GM18858 (cell line): ENCODE results near the gene KPNA5.
"Not testable (repeated sequence)": the region's sequence is repeated elsewhere in the genome, so short reads cannot be mapped to it uniquely, and the experiment has no call there.

Experiments used
- ATAC-seq: cut with Tn5 transposase; IDR thresholded peaks from one replicate; pipeline ENCODE4 v1.9.1; 2021; ENCODE audit not compliant: unreplicated experiment

Gene KPNA5

GRCh38 chr6:116697480-116697879 lies 16.5 kb downstream of the KPNA5 start:
- peak; percentile 72 for ATAC-seq

- not testable (repeated sequence) for ATAC-seq
These were observed 22.9 kb downstream of the KPNA5 start for GRCh38 chr6:116703888-116704287.

DNA sequence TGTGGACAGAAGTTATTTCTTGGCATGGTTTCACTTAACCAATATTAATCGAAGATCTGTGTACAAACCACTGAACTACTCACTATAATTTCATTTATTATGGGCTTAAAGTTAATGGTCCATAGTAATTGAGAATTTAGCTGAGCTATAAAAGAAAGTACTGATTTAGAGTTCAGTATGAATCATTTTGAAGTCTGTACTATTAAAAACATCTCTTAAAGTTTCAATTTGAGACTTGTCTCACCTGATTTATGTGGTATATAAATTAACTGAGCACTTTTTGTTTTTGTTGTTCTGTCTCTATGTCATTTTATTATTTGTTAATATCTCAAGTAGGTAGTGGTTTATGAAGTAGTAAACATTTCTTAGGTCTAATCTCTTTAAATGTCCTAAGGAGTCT lies 24.9 kb downstream of the KPNA5 start:
- ATAC-seq, result no peak

DNA sequence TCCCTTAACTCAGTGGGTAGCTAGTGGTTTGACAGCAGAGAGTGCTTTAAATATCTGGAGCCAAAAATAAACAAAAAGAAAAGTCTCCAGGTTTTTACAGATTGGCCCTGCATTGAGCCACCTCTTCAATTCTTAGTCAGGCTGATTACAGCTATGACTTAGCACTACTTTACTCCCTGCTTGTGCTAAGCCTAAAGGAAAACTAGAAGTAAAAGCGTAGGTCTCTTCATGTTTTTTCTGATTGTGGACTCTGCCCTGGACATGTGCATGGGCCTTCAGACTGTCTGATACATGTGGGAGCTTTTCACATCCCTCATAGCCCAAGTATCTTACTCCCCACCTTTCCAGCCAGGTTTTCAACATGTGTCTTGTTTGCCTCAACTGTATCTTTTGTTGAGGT lies 33.3 kb downstream of the KPNA5 start:
- no peak for ATAC-seq

GRCh38 chr6:116714761-116715160 lies 33.8 kb downstream of the KPNA5 start:
- ATAC-seq, result no peak

DNA sequence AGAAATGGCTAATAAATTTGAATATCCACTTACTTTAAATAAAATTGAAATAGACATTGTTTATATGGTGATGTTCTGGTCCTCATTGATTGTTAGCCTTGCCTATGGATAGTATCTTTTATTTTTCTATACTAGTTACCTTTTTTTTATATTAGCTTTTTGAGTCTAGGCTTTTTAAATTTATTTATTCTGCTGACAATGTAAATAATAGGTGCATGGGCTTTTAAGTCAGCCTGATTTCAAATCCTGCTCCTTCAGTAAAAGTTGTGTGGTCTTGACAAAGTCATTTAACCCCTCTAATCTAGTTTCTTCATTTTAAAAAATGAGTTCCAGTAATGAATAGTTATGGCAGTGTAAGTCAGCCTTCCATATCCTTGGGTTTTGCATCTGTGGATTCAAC lies 45.9 kb downstream of the KPNA5 start:
- ATAC-seq, result no peak

DNA sequence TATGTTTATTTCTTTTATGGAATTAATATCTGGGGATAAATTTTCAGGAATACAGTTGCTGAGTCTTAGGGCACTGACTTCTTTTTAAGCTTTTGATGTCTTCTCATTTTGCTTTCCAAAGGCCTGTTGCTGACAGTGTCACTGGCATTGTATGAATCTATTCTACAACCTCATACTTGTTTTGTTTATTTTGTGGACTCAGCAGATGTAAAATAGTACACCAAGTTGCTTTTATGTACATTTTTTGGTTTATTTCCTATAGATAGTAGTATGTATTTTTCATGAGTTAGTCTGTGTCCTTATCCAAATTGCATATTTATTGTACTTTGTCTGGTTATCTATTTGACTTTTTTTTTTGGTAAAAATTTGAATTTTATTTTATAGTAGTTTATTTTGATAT lies 49.5 kb downstream of the KPNA5 start:
- ATAC-seq, result no peak

DNA sequence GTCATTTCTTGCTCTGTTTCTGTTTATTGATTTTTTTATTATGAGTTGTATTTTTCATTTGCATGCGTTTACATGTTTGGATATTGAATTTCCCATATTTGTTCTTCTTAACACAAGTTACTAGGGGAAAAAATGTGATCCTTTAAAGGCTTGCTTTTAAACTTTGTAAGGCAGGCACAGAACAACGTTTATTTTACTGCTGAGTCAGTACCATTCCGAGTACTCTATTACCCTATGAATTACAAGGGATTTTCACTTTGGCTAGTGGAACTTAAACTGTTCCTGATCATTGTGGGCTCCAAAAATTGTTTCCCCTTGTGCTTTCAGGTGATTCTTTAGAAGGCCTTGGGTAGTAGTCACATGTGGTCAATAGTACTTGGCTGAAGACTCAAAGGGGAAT lies 56.0 kb downstream of the KPNA5 start:
- no peak for ATAC-seq

DNA sequence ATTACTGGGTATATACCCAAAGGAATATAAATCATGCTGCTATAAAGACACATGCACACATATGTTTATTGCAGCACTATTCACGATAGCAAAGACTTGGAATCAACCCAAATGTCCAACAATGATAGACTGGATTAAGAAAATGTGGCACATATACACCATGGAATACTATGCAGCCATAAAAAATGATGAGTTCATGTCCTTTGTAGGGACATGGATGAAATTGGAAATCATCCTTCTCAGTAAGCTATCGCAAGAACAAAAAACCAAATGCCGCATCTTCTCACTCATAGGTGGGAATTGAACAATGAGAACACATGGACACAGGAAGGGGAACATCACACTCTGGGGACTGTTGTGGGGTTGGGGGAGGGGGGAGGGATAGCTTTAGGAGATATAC lies 59.5 kb downstream of the KPNA5 start:
- ATAC-seq, result not testable (repeated sequence)

DNA sequence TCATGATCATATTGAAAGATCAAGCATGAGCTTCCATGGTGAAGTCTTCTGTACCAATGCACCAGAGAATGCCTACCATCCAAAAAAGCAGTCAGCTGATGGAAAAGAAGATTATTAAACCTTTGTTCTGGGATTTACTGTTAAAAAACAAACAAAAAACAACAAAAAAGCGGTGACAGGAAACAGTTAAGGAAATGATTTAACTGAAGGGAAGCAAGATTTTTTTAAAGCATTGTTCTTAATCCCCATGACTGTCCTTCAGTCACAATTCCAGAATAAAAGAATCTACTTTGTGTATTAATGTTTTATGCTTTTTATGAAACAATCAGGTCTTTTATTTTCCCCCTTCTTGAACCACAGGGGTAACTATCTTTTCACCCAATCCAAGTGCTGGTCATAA lies 60.6 kb downstream of the KPNA5 start:
- no peak for ATAC-seq

DNA sequence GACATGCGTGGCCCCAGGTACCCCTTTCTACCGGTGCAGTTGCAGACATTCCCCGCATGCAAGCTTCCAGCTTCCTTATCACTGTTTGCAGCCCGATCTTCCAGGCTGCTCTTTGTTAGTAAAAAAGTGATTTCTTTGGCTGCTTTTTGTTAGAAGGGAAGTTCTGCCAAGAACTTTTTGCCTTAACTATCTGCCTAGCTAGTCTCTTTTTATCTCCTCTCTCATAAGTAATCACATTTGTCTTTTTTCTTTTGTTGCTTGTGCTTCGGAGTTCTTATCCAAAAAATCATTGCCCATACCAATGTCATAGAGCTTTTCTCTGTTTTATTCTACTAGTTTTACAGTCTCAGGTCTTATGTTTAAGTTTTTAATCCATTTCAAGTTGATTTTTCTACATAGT lies 64.2 kb downstream of the KPNA5 start:
- no peak for ATAC-seq

DNA sequence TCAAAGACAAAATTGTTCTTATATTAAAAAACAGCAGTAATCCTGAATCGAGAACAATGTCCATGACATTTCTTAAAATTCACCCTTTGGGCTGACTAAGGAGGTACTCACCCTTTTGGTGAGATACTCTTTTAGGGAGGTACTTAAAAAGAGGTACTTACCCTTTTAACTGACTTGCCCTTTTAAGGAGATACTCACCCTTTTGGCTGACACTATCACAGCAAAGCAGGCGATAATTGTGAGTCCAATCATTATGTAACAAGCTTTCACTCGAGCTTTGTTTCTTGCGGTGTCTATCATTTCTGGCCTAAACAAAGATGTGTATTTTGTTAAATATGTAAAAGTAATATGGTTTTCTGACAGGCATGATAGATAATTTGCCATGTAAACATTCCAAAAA lies 80.8 kb downstream of the KPNA5 start:
- no peak for ATAC-seq

DNA sequence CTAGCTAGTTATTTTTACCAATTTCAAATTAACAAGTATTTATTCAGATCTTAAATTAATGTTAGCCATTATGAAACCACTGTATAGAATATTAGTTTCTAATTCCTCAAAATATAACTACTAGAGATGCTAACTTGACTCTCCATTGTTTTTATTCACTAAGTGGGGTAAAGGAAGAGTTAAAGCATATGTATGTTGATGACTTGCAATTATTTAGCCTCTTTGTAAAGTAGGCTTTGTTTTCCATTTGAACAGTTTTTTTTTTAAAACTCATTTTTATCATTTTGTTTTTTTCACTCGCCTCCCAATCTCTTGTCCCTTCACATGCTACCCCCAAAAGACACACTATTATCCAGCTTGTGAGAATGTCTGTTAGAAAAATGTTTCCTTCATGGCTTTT lies 81.2 kb downstream of the KPNA5 start:
- ATAC-seq, result no peak

GRCh38 chr6:116763048-116763447 lies 82.0 kb downstream of the KPNA5 start:
- ATAC-seq, result no peak

- ATAC-seq, result no peak
These were observed 83.1 kb downstream of the KPNA5 start for GRCh38 chr6:116763906-116764628.

GRCh38 chr6:116764629-116764960 lies 83.6 kb downstream of the KPNA5 start:
- ATAC-seq, result no peak

- no peak for ATAC-seq
These were observed 84.2 kb downstream of the KPNA5 start, which contains the start of gene FAM162B for GRCh38 chr6:116764961-116765841. Gene FAM162B (minus strand): TSS chr6:116765719. CDS start chr6:116765576, 143 bp downstream.

DNA sequence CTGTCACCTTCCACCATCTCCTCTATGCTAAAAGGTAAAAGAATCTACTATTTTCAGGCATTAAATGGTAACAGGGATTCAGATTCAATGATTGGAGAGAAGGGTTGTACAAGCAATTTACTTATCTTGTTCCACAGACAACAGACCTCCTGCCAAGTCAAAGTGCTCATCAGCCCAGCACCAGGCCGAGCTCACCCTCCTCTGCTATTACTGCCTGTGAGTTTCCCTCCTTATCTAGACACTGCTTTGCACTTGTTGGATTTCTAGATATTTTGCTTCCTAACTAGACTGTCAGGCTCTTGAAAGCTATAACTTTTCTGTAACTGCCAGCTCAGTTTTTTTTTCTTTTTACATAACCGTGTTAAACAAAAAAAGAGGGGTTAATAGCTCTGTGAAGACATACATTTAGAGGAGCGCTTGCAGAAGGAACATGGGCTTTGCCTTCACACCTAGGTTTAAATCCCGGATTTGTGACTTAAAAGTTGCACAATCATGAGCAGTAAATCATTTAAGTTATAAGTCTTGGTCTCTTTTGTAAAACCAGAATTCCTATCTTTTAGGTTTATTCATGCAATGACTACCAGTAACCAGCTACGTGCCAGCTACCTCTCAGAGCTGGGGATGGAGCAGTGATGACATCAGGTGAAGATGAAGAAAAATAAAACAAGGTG lies 85.6 kb downstream of the KPNA5 start:
- no peak for ATAC-seq

GRCh38 chr6:116767715-116768114 lies 86.7 kb downstream of the KPNA5 start:
- ATAC-seq, result no peak

DNA sequence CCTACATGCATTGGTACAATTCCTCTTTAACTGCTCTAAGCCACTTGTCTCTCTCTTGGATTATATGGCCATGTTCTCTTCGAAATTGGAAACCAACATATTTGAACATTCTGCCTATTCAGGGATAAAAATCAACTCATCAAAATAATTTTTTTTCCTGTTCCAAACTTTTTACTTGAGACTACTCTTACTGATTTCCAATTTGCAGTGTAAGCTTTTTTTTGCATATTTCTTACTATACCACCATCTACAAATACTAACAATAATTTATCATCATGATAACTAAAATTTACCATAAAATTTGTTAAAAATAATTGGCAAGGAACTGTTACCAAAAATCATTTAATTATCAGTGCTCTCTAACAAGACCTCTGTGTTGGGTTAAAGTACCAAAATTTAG lies 91.4 kb downstream of the KPNA5 start:
- no peak for ATAC-seq

GRCh38 chr6:116773886-116774285 lies 92.9 kb downstream of the KPNA5 start:
- ATAC-seq, result no peak
